ENCODE data around the gene PNMA8A. TPM values are rescaled to one million over a fixed set of nuclear protein-coding genes. Genes with fewer than 3 reads are reported as not detected.
"Not testable (repeated sequence)": the region's sequence is repeated elsewhere in the genome, so short reads cannot be mapped to it uniquely, and the experiment has no call there.

PNMA8A gene
- total RNA-seq, 4 donors from 2014 or later, result 0.38 TPM; not detected in 3

GRCh38 chr19:46446021-46446420, 25.3 kb downstream of the PNMA8A start:
- Histone ChIP-seq H3K4me3 (no peak overlapping the region), H3K36me3 (no peaks in the 10 kb centered on the region), H3K27ac (no peak overlapping the region), H3K27me3 (peaks cover 0 to 38% (median 0%) of the 10 kb centered on the region in 4 donors), H3K9me3 (no peaks in the 10 kb centered on the region), H3K4me1 (peaks cover 0 to 14% (median 2%) of the 10 kb centered on the region in 3 donors)
- no peak for DNase-seq
- TF ChIP-seq CTCF (IDR thresholded peaks at IDR 0.05) (no peak), POLR2A (IDR thresholded peaks at IDR 0.05) (no peak)
- intact Hi-C loops (cut with DNase I), result no loop called here
- 86 to 91% methylated on average over 11 to 13 of the region's 15 CpGs for WGBS, 2 donors

- Histone ChIP-seq H3K36me3 (no peaks in the 10 kb centered on the region), H3K27ac (no peak overlapping the region), H3K4me3 (no peak overlapping the region), H3K27me3 (peaks cover 0 to 19% (median 0%) of the 10 kb centered on the region in 4 donors), H3K4me1 (peaks cover 0 to 8% (median 0%) of the 10 kb centered on the region in 3 donors), H3K9me3 (no peaks in the 10 kb centered on the region)
- WGBS, 2 donors, result 35 to 42% methylated on average over 8 of the region's 8 CpGs
- intact Hi-C loops (cut with DNase I), result no loop called here
- no peak for TF ChIP-seq CTCF (IDR thresholded peaks at IDR 0.05)
- no peak for TF ChIP-seq POLR2A (IDR thresholded peaks at IDR 0.05)
- no peak for DNase-seq
These were observed 28.4 kb downstream of the PNMA8A start for GRCh38 chr19:46442808-46443450.

- 64 to 72% methylated on average over 1 of the region's 1 CpG for WGBS, 2 donors
- intact Hi-C loops (cut with DNase I), result no loop called here
- Histone ChIP-seq H3K36me3 (no peaks in the 10 kb centered on the region), H3K9me3 (no peaks in the 10 kb centered on the region), H3K27ac (no peak overlapping the region), H3K4me1 (peaks cover 0 to 8% (median 0%) of the 10 kb centered on the region in 3 donors), H3K27me3 (peaks cover 0 to 18% (median 0%) of the 10 kb centered on the region in 4 donors), H3K4me3 (no peak overlapping the region)
- TF ChIP-seq CTCF (IDR thresholded peaks at IDR 0.05) (no peak), POLR2A (IDR thresholded peaks at IDR 0.05) (no peak)
- DNase-seq, result no peak
These were observed 29.5 kb downstream of the PNMA8A start for GRCh38 chr19:46441866-46442265.

DNA sequence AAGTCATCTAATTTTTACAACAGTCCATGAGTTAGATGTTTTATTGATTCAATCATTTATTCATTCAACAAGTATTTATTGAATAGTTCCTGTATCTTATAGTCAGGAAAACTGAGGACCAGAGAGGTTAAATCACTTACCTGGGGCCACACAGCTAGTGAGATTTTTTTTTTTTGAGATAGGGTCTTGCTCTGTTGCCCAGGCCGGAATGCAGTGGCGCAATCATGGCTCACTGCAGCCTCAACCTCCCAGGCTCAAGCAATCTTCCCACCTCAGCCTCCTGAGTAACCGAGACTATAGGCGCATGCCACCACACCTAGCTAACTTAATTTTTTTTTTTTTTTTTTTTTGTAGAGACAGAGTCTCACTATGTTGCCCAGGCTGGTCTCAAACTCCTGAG, 35.7 kb downstream of the PNMA8A start:
- DNase-seq; H3K27ac ChIP-seq; H3K9me3 ChIP-seq; intact Hi-C loops (cut with DNase I); H3K36me3 ChIP-seq; H3K4me1 ChIP-seq; H3K4me3 ChIP-seq: not testable (repeated sequence)
- H3K27me3 ChIP-seq, result peaks cover 0 to 65% (median 2%) of the 10 kb centered on the region in 4 donors
- WGBS, 2 donors, result 86 to 87% methylated on average over 4 of the region's 4 CpGs

DNA sequence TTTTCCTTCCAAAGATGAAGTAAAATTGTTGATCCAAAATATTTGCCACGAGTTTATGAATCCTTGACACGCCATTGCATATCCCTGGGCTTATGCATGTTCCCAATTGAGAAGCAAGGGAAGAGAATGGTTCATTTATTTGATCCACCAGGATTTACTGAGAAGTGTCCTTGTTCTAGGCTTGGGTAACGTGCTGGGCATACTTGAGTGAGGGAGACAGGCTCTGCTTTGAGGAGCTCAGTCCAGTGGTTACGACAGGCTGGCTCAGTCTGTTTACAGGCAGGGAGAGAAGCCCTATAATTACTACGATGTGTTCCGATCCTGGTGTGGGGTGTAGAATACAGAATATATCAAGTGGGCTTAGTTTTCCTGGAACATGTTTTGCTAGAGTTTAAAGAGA, 36.4 kb downstream of the PNMA8A start:
- H3K4me3 ChIP-seq, result no peak overlapping the region
- no peaks in the 10 kb centered on the region for H3K4me1 ChIP-seq
- intact Hi-C loops (cut with DNase I), result no loop called here
- no peak for DNase-seq
- no peaks in the 10 kb centered on the region for H3K9me3 ChIP-seq
- 49 to 56% methylated on average over 6 of the region's 6 CpGs for WGBS, 2 donors
- H3K27me3 ChIP-seq, result peaks cover 0 to 71% (median 2%) of the 10 kb centered on the region in 4 donors
- no peaks in the 10 kb centered on the region for H3K36me3 ChIP-seq
- no peak overlapping the region for H3K27ac ChIP-seq
- TF ChIP-seq CTCF (IDR thresholded peaks at IDR 0.05), result no peak
- TF ChIP-seq POLR2A (IDR thresholded peaks at IDR 0.05), result no peak

DNA sequence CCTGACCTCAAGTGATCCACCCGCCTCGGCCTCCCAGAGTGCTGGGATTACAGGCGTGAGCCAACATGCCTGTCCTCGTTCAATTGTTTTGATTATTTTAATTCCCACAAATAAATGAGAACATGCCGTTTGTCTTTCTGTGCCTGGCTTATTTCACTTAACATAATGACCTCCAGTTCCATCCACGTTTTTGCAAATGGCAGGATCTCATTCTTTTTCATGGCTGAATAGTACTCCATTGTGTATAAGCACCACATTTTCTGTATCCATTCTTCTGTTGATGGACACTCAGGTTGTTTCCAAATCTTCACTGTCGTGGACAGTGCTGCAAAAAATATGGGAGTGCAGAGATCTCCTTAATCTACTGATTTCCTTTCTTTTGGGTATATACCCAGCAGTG, 37.9 kb downstream of the PNMA8A start:
- DNase-seq; intact Hi-C loops (cut with DNase I); H3K4me3 ChIP-seq; H3K36me3 ChIP-seq; H3K4me1 ChIP-seq; H3K27ac ChIP-seq; H3K9me3 ChIP-seq: not testable (repeated sequence)
- peaks cover 0 to 87% (median 2%) of the 10 kb centered on the region in 4 donors for H3K27me3 ChIP-seq
- WGBS, 2 donors, result 34 to 49% methylated on average over 7 of the region's 7 CpGs

Measured in esophagus squamous epithelium (tissue), 5 donors.